ENCODE results near the gene NAPA. TPM values are rescaled to one million over a fixed set of nuclear protein-coding genes. Genes with fewer than 3 reads are reported as not detected.

Gene NAPA
- total and polyA plus RNA-seq, 10 of the 15 experiments (the other 5 are each of a cell fraction or from before 2014, with no cell fraction given) = 8.2 to 193 (median 102) TPM

- intact Hi-C loops (cut with micrococcal nuclease; ENCODE audit: unreplicated experiment) (no loop called here), in situ Hi-C loops (cut with MboI) (no loop called here)
- BruUV-seq (replicated peaks) = no TSS peak
- TF ChIP-seq SRF (IDR thresholded peaks at IDR 0.05; ENCODE audit: low read depth in 2 of 2, low read length in 2 of 2) = no peak
- Histone ChIP-seq H3K9ac (ENCODE audit: control insufficient read depth, insufficient read depth, low read length) (no peak overlapping the region), H3K4me2 (ENCODE audit: control insufficient read depth, insufficient read depth) (no peak overlapping the region), H3K27me3 (replicated peaks in 1 of 2; ENCODE audit: control insufficient read depth in 2 of 2, insufficient read depth in 2 of 2, low read length in 1 of 2) (peaks cover 2% of the 10 kb centered on the region in 2 experiments; a peak in 1 of 4 replicates), H3K27ac (ENCODE audit: control insufficient read depth, insufficient read depth) (no peak overlapping the region), H3K36me3 (ENCODE audit: control insufficient read depth in 2 of 2, insufficient read depth in 2 of 2, low read length in 1 of 2) (no peaks in the 10 kb centered on the region), H3K4me1 (ENCODE audit: control insufficient read depth, insufficient read depth, low read length) (no peaks in the 10 kb centered on the region), H4K20me1 (ENCODE audit: control insufficient read depth, insufficient read depth) (no peaks in the 10 kb centered on the region), H3K4me3 (no peak overlapping the region), H3K9me3 (replicated peaks; ENCODE audit: control insufficient read depth, insufficient read depth, low read length) (no peaks in the 10 kb centered on the region), H3K79me2 (ENCODE audit: control insufficient read depth, insufficient read depth, low read length) (no peaks in the 10 kb centered on the region), H2AFZ (ENCODE audit: control insufficient read depth, low read depth, low read length) (no peak overlapping the region)
- CTCF ChIA-PET = no interaction called here
- WGBS (ENCODE audit: insufficient coverage, insufficient replicate concordance, low lambda C conversion rate, missing lambda C conversion rate) = 66% methylated on average over 20 of the region's 22 CpGs
- FAIRE-seq (no peak), DNase-seq (ENCODE audit: low read depth, low spot score) (no peak), ATAC-seq (no peak)
- POLR2A ChIA-PET = no interaction called here
- SMC1A ChIA-PET (ENCODE audit: uncharacterized antibody, unreplicated experiment) = no interaction called here
- RAD21 ChIA-PET (ENCODE audit: unreplicated experiment) = no interaction called here
Observed at GRCh38 chr19:47544476-47544875, 29.6 kb upstream of the NAPA start.

GRCh38 chr19:47544075-47544474, 29.2 kb upstream of the NAPA start:
- DNase-seq (ENCODE audit: low read depth, low spot score) (no peak), FAIRE-seq (no peak), ATAC-seq (no peak)
- ChIA-PET SMC1A (ENCODE audit: uncharacterized antibody, unreplicated experiment) (no interaction called here), CTCF (interaction anchor here (1.3 kb wide), 1 partner anchor 59 kb away, joined by 3 read pairs; no protein-coding TSS in a partner anchor), RAD21 (ENCODE audit: unreplicated experiment) (no interaction called here), POLR2A (no interaction called here)
- intact Hi-C loops (cut with micrococcal nuclease; ENCODE audit: unreplicated experiment) (no loop called here), in situ Hi-C loops (cut with MboI) (no loop called here)
- no peak overlapping the region for H3K4me2 ChIP-seq (ENCODE audit: control insufficient read depth, insufficient read depth)
- no peak overlapping the region for H3K9ac ChIP-seq (ENCODE audit: control insufficient read depth, insufficient read depth, low read length)
- H3K27ac ChIP-seq (ENCODE audit: control insufficient read depth, insufficient read depth) = no peak overlapping the region
- 72% methylated on average over 18 of the region's 18 CpGs for WGBS (ENCODE audit: insufficient coverage, insufficient replicate concordance, low lambda C conversion rate, missing lambda C conversion rate)
- no peaks in the 10 kb centered on the region for H3K36me3 ChIP-seq (ENCODE audit: control insufficient read depth in 2 of 2, insufficient read depth in 2 of 2, low read length in 1 of 2)
- H3K4me3 ChIP-seq = no peak overlapping the region
- H3K4me1 ChIP-seq (ENCODE audit: control insufficient read depth, insufficient read depth, low read length) = no peaks in the 10 kb centered on the region
- H3K9me3 ChIP-seq (replicated peaks; ENCODE audit: control insufficient read depth, insufficient read depth, low read length) = no peaks in the 10 kb centered on the region
- no peaks in the 10 kb centered on the region for H4K20me1 ChIP-seq (ENCODE audit: control insufficient read depth, insufficient read depth)
- BruUV-seq (replicated peaks) = no TSS peak
- H2AFZ ChIP-seq (ENCODE audit: control insufficient read depth, low read depth, low read length) = no peak overlapping the region
- H3K27me3 ChIP-seq (replicated peaks in 1 of 2; ENCODE audit: control insufficient read depth in 2 of 2, insufficient read depth in 2 of 2, low read length in 1 of 2) = peaks cover 2% of the 10 kb centered on the region in 2 experiments; a peak in 1 of 4 replicates
- no peaks in the 10 kb centered on the region for H3K79me2 ChIP-seq (ENCODE audit: control insufficient read depth, insufficient read depth, low read length)
- TF ChIP-seq MEF2A (IDR thresholded peaks at IDR 0.05; ENCODE audit: insufficient read depth, low read depth, low read length) (no peak), KAT2A (conservative IDR thresholded peaks at IDR 0.05; ENCODE audit: control insufficient read depth, low read depth, low read length) (no peak), RB1 (IDR thresholded peaks at IDR 0.05; ENCODE audit: borderline replicate concordance) (no peak), USF2 (IDR thresholded peaks at IDR 0.05; ENCODE audit: borderline replicate concordance, low read depth, low read length) (no peak), SMAD1 (IDR thresholded peaks at IDR 0.05; ENCODE audit: low read depth, partially characterized antibody) (no peak), REST (IDR thresholded peaks at IDR 0.05; ENCODE audit: low read depth, low read length) (no peak), TCF12 (IDR thresholded peaks at IDR 0.05; ENCODE audit: low read depth, low read length) (no peak), WRNIP1 (IDR thresholded peaks at IDR 0.05; ENCODE audit: borderline replicate concordance, low read depth, low read length) (no peak), MAX (IDR thresholded peaks at IDR 0.05; ENCODE audit: low read depth, low read length) (no peak), CBX3 (IDR thresholded peaks at IDR 0.05; ENCODE audit: borderline replicate concordance, low read depth) (no peak), PKNOX1 (IDR thresholded peaks at IDR 0.05) (no peak)

Data from GM12878 (cell line).